Fibroblast of villous mesenchyme (primary cell): Measurements from ENCODE around the gene FGGY. TPM values are rescaled to one million over a fixed set of nuclear protein-coding genes. Genes with fewer than 3 reads are reported as not detected.

Source experiments
- DNase-seq: peaks from one replicate; pipeline ENCODE4 v3.0.0-alpha.2; 2010; ENCODE audit warnings: low read depth
- H3K4me3 ChIP-seq: 2 replicates; pipeline ENCODE4 v1.5.1; 2011; ENCODE audit warnings: low read depth, mild to moderate bottlenecking, low read length
- total RNA-seq: library from RNA; depleted of rRNA; stranded (reverse); fragments of >200 nt; gene quantifications from 2 replicates; pipeline ENCODE4 v1.2.3, GENCODE V29; 2012
- TF ChIP-seq, protein P1 (sequence below): IDR thresholded peaks from 2 replicates; pipeline ENCODE4 v1.5.1; 2012; ENCODE audit warnings: low read depth, mild to moderate bottlenecking, low read length; ENCODE audit not compliant: insufficient read depth

The FGGY gene
- total RNA-seq, 1 donor: 11.7 TPM

GRCh38 chr1:59502009-59502691 is 205.3 kb downstream of the FGGY start:
- TF ChIP-seq, protein P1, sequence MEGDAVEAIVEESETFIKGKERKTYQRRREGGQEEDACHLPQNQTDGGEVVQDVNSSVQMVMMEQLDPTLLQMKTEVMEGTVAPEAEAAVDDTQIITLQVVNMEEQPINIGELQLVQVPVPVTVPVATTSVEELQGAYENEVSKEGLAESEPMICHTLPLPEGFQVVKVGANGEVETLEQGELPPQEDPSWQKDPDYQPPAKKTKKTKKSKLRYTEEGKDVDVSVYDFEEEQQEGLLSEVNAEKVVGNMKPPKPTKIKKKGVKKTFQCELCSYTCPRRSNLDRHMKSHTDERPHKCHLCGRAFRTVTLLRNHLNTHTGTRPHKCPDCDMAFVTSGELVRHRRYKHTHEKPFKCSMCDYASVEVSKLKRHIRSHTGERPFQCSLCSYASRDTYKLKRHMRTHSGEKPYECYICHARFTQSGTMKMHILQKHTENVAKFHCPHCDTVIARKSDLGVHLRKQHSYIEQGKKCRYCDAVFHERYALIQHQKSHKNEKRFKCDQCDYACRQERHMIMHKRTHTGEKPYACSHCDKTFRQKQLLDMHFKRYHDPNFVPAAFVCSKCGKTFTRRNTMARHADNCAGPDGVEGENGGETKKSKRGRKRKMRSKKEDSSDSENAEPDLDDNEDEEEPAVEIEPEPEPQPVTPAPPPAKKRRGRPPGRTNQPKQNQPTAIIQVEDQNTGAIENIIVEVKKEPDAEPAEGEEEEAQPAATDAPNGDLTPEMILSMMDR: no peak
- no peak for DNase-seq
- no peak overlapping the region for H3K4me3 ChIP-seq

DNA sequence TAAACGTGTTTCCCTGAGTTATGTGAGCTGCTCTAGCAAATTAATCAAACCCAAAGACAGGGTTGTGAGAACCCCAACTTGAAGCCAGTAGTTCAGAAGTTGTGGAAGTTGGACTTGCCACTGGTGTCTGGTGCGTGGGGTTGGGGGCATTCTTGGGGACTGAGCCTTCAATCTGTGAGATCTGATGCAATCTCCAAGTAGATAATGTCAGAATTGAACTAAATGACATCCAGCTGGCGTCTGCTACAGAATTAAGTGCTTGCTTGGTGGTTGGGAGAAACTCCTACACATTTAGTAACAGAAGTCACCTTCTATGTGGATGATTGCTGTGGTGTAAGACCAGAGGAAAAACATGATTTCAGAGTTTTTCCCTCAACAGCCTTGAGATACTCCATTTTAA is 207.4 kb downstream of the FGGY start:
- DNase-seq: no peak
- TF ChIP-seq, protein P1: no peak
- H3K4me3 ChIP-seq: no peak overlapping the region

- DNase-seq: no peak
- H3K4me3 ChIP-seq: no peak overlapping the region
- TF ChIP-seq, protein P1: no peak
These were observed 208.7 kb downstream of the FGGY start for GRCh38 chr1:59505596-59506028.

GRCh38 chr1:59506952-59507351 is 210.1 kb downstream of the FGGY start:
- TF ChIP-seq, protein P1: no peak
- no peak overlapping the region for H3K4me3 ChIP-seq
- DNase-seq: peak; percentile 79

DNA sequence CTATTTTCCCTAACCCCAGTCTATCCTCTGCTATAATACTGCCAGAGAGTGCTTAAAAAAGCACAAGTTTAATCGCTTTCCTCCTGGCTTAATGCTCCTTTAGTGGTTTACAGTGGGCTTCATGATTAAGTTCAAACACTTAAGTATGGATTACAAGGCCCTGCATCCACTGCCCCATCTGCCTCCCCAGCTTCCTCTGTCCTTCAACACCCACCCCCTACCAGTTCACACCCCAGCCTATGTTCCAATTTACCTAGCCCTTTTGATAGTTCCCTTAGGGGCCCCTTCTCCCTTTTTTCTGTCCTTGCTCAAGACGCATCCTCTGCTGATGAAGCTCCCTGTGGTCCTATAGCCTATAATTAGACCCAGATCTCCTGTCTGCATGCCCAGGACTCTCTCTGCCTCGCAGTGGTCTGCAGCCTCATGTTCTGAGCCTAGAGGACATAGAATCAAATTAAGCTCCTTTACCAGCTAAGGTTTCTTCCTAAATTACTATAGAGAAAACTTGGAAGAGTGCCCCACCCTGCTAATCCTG is 212.5 kb downstream of the FGGY start:
- DNase-seq: no peak
- no peak overlapping the region for H3K4me3 ChIP-seq
- TF ChIP-seq, protein P1: no peak

DNA sequence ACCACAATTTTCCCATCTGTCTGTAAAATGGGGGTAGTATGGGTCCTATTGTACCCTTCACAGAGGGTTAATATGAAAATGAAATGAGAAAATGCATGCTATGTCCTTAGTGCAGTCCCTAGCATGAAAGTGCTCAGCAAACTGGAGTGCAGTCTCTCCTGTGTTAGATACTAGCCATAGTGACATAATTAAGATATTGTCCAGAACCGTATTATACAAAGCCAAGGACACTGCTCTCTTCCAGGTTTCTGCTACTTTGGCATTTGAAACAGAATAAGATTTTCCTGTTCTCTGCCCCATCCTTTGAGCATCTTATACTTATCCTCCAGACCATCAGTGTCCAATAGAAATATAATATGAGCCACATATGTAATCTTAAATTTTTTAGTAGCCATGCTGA is 213.4 kb downstream of the FGGY start:
- no peak for DNase-seq
- TF ChIP-seq, protein P1: no peak
- H3K4me3 ChIP-seq: no peak overlapping the region
